ENCODE measurements around the gene HNRNPM.

HNRNPM gene

GRCh38 chr19:8489561-8490394 lies 45.0 kb downstream of the HNRNPM start:
- DNase-seq = no peak

GRCh38 chr19:8490395-8490760 lies 45.6 kb downstream of the HNRNPM start:
- no peak for DNase-seq

- DNase-seq = no peak
Measured at GRCh38 chr19:8490873-8491272, 46.1 kb downstream of the HNRNPM start.

- DNase-seq = no peak
Measured at GRCh38 chr19:8491574-8491973, 46.8 kb downstream of the HNRNPM start.

- DNase-seq = no peak
Measured at GRCh38 chr19:8494158-8494557, 49.4 kb downstream of the HNRNPM start.

GRCh38 chr19:8498295-8498694 lies 53.5 kb downstream of the HNRNPM start:
- no peak for DNase-seq

- DNase-seq = no peak
Measured at GRCh38 chr19:8499048-8499833, 54.5 kb downstream of the HNRNPM start.

- DNase-seq = no peak
Measured at GRCh38 chr19:8500158-8500557, 55.4 kb downstream of the HNRNPM start.

- DNase-seq = no peak
Measured at GRCh38 chr19:8501516-8501915, 56.7 kb downstream of the HNRNPM start.

- DNase-seq = no peak
Measured at GRCh38 chr19:8501981-8502380, 57.2 kb downstream of the HNRNPM start.

- no peak for DNase-seq
Measured at GRCh38 chr19:8503510-8503909, 58.7 kb downstream of the HNRNPM start.

GRCh38 chr19:8504171-8504570 lies 59.4 kb downstream of the HNRNPM start:
- no peak for DNase-seq

GRCh38 chr19:8504919-8505318 lies 60.1 kb downstream of the HNRNPM start:
- DNase-seq = no peak

- peak; percentile 73 for DNase-seq
Measured at GRCh38 chr19:8505680-8506401, 61.1 kb downstream of the HNRNPM start.

GRCh38 chr19:8506402-8506957 lies 61.7 kb downstream of the HNRNPM start:
- no peak for DNase-seq

GRCh38 chr19:8510589-8511115 lies 65.9 kb downstream of the HNRNPM start:
- no peak for DNase-seq

GRCh38 chr19:8511573-8512101 lies 66.9 kb downstream of the HNRNPM start:
- no peak for DNase-seq

- peak; percentile 26 for DNase-seq
Measured at GRCh38 chr19:8512115-8512967, 67.6 kb downstream of the HNRNPM start.

- DNase-seq = no peak
Measured at GRCh38 chr19:8513036-8513686, 68.4 kb downstream of the HNRNPM start.

GRCh38 chr19:8513687-8514504 lies 69.1 kb downstream of the HNRNPM start, which contains the start of gene ZNF414:
ZNF414 (minus strand) TSS chr19:8514167; CDS start chr19:8514046, 121 bp downstream.
- DNase-seq = peak; percentile 99
